ENCODE results near the gene SSTR3.

SSTR3 gene

DNA sequence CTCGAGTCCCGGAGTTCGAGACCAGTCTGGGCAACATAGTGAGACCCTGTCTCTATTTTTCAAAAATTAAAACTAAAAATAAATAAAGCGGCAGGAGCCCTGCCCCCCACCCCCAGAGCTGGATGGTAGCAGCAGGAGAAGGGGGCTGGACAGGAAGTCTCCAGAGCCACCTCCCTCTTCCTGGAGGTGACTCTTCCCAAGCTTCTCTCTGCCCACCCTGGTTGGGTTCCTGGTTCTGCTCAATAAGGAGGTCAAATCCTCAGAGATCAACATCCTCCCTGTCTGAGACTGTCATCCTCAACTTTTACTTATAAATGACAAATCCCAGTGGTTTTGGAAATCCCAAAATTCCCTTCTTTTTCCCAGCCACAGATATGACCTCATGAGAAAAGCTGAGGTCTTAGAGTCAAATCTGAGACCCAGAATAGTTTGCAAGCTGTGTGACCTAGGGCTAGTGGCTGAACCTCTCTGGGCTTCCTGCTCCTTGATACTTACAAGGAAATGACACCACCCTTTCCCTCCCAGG is 25.2 kb downstream of the SSTR3 start:
- no peak for TF ChIP-seq ZFX (IDR thresholded peaks at IDR 0.05)
- TF ChIP-seq, protein P1, sequence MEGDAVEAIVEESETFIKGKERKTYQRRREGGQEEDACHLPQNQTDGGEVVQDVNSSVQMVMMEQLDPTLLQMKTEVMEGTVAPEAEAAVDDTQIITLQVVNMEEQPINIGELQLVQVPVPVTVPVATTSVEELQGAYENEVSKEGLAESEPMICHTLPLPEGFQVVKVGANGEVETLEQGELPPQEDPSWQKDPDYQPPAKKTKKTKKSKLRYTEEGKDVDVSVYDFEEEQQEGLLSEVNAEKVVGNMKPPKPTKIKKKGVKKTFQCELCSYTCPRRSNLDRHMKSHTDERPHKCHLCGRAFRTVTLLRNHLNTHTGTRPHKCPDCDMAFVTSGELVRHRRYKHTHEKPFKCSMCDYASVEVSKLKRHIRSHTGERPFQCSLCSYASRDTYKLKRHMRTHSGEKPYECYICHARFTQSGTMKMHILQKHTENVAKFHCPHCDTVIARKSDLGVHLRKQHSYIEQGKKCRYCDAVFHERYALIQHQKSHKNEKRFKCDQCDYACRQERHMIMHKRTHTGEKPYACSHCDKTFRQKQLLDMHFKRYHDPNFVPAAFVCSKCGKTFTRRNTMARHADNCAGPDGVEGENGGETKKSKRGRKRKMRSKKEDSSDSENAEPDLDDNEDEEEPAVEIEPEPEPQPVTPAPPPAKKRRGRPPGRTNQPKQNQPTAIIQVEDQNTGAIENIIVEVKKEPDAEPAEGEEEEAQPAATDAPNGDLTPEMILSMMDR (conservative IDR thresholded peaks at IDR 0.05), result no peak
- H3K27ac ChIP-seq, result no peak overlapping the region

DNA sequence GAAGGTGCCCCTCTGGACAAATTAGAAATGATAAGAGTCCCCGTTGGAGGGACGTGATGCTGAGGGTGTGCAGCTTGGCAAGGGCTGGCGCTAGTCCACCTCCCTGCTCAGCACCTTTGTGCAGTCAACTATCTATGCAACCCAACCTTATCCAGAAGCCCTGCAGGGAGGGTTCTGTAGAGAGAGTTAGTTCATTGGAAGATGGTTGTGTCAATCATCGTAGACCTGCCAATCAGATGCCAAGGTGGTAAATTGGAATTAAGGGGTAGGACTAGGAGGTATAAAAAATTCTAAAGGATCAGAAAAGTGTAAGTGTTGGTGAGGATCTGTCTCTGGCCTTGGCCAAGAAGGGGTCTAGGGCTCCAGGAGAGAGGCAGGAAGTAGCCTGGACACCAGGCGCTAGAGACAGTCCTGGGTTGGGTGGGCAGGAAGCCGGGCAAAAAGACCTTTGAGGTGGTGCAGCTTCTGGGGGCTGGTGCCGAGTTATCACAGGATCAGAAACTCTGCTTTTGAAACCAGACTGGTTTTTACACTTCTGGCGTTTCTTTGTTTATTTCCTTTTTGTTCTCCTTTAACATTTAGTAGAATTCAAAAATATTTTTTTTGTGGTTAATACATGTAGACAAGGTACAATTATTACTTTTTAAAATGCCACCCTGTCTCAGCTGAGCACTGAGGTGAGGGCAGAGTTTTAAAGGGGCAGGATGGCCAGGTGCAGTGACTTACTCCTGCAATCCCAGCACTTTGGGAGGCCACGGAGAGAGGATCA is 25.9 kb downstream of the SSTR3 start:
- no peak for TF ChIP-seq ZFX (IDR thresholded peaks at IDR 0.05)
- TF ChIP-seq, protein P1 (conservative IDR thresholded peaks at IDR 0.05), result no peak
- H3K27ac ChIP-seq, result no peak overlapping the region

DNA sequence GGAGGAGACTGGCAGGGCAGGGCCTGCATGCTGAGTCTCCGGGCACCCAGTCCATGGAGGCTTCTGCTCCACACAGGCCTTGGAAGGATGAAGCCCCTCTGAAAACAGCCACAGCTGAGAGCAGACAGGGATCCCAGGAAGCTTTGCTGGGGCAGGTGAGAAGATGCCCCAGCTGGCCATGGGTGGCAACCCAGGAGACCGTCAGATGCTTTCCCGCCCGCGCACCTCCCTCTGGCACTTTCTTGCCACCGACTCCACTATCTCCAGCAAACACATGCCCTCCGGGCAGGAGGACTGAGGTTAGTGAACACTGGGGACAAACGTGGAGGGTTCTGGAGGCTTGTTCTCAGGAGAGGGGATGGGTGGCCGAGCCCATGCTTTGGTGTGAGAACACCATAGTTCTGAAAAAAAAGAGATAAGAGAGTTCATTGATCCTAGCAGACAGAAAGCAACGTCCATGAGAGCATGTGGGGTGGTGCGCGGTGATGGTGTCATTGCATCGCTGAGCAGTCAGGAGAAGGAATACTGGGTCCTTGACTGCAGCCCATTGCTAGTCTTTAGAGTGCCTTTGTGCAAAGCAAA is 26.5 kb downstream of the SSTR3 start:
- TF ChIP-seq ZFX (IDR thresholded peaks at IDR 0.05), result no peak
- TF ChIP-seq, protein P1 (conservative IDR thresholded peaks at IDR 0.05), result no peak
- H3K27ac ChIP-seq, result no peak overlapping the region

DNA sequence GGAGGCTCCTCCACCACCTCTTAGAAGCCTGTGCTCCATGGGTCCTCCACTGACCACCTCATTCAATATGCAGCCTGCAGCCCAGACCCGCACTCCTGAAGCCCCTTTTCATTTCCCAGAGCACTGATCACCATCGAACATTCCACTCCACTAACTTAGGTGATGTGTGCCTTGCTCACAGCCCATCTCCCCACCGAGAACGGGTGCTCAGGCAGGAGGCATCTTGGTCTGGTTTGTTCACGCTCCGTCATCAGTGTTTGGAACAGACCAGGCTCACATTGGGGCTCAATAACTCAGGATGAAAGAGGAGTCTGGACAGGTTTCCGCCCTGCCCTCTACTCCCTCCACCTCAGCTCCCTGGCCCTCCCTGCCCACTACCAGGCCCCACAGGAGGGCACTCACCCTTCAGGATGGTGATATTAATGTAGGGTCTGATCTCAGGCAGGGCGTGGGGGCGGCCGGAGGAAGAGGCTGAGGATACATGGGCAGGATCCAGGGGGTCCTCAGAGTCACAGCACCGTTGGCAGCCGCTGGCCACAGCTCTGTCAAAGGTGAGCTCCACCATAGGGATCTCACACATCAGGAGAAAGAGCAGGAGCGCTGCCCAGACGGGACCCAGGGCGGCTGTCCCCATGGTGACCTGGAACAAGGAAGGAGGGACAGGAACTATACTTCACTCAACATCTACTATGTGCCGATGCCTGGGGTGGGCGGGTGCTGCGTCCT is 27.3 kb downstream of the SSTR3 start:
- no peak overlapping the region for H3K27ac ChIP-seq
- TF ChIP-seq, protein P1 (conservative IDR thresholded peaks at IDR 0.05), result no peak
- TF ChIP-seq ZFX (IDR thresholded peaks at IDR 0.05), result no peak

DNA sequence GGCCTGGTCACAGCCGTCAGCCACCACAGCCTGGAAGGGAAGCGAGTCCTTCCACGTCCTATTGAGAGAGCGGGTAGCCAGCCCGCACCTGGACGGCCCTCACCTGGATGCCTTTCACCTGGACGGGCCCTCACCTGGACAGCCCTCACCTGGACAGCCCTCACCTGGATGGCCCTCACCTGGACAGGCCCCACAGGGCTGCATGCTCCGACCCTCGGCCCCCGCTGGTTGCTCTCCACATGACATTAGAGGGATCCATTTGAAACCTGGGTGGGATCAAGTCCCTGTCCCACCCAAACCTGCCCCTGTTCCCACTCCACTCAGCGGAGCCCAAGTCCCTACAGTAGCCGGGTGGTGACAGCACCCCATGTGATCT is 27.9 kb downstream of the SSTR3 start:
- no peak overlapping the region for H3K27ac ChIP-seq
- TF ChIP-seq, protein P1 (conservative IDR thresholded peaks at IDR 0.05), result no peak
- no peak for TF ChIP-seq ZFX (IDR thresholded peaks at IDR 0.05)

DNA sequence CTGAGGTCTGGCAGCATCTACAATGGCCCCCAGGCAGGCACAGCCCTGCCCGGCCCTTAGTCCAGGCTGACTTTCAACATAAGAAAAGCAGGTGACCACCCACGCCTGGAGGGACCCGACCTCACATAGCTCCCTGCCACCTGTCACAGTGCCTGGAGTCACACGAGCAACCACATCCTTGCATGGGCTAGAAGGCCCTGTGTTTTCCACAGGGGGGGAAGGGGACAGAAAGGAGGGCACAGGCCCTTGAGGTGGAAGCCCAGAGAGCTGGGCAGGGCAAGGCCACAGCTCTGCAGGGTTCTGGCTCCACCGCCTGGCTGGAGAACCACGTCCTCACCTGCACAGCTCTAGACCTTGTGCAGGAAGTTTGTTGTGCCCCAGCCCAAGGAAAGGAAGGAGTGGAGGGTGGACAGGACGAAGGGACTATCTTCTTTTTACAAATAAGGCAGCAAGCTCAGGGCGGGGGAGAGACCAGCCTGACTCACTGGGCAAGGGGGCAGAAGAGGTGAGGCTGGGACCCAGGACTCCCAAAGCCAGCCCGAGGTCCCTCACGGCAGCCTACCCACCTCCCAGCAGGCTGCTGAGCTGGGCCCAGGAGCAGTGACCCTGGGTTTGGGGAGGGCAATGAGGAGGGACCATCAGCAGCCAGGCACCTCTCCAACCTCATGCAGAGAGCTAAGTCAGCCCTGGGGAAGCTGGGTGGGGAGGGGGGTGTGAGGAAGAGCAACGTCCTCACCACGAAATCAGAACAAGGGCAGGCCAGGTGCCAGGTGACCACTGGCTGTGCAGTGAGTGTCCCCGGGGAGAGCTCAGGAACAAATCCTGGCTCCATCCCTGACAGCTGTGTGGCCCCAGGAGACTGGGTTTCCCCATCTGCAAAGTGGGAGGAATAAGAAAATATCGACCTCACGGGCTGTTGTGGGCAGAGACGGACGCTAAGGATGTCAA is 28.6 kb downstream of the SSTR3 start:
- no peak overlapping the region for H3K27ac ChIP-seq

More for the DNA sequence above, 28.6 kb downstream of the SSTR3 start:
- TF ChIP-seq, protein P1 (conservative IDR thresholded peaks at IDR 0.05), result no peak
- TF ChIP-seq ZFX (IDR thresholded peaks at IDR 0.05), result no peak
